ENCODE results near the gene CHMP1B. TPM values are rescaled to one million over a fixed set of nuclear protein-coding genes. Genes with fewer than 3 reads are reported as not detected.
A peak's percentile ranks its signal among the peaks of the same experiment; 100 is the strongest.

The CHMP1B gene
- total RNA-seq, 2 experiments from 2014 or later = 20.4 to 20.9 TPM

DNA sequence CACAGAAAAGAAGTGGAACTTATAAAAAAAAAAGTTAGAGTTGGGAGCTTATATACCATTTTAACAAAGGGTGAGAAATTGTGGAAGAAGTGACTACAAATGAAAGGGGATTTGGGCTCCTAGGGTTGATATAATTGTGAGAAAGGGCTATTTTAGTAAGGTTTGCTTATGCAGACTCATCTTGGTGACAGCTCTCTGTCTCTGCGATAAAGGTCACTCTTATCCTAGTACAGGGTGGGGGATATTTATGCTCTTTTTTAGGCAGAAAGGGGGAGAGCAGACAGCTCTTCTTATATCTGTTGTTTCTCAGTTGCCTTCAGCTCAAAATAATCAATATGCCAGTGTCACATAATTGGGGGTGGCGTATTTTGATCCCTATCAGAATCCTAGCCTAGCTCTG is 31.3 kb upstream of the CHMP1B start:
- Mint-ChIP-seq H3K9me3 (ENCODE audit: low read depth) (peaks cover 4% of the 10 kb centered on the region), H3K36me3 (ENCODE audit: low read depth) (no peaks in the 10 kb centered on the region), H3K27me3 (no peaks in the 10 kb centered on the region), H3K27ac (no peak overlapping the region), H3K4me3 (no peak overlapping the region), H3K4me1 (no peaks in the 10 kb centered on the region)
- ATAC-seq (no peak), DNase-seq (no peak)
- ChIA-PET CTCF (interaction anchor here (0.5 kb wide), 1 partner anchor 1455 kb away, joined by 3 read pairs; no protein-coding TSS in a partner anchor), POLR2A (no interaction called here)
- intact Hi-C loops (cut with DNase I, micrococcal nuclease) = no loop called here

- no peaks in the 10 kb centered on the region for H3K36me3 Mint-ChIP-seq (ENCODE audit: low read depth)
- POLR2A ChIA-PET = no interaction called here
- DNase-seq (no peak), ATAC-seq (no peak)
- no peak overlapping the region for H3K27ac Mint-ChIP-seq
- peaks cover 4% of the 10 kb centered on the region for H3K9me3 Mint-ChIP-seq (ENCODE audit: low read depth)
- intact Hi-C loops (cut with DNase I, micrococcal nuclease) = no loop called here
- H3K4me3 Mint-ChIP-seq = no peak overlapping the region
- CTCF ChIA-PET = no interaction called here
- no peaks in the 10 kb centered on the region for H3K27me3 Mint-ChIP-seq
- no peaks in the 10 kb centered on the region for H3K4me1 Mint-ChIP-seq
Observed at GRCh38 chr18:11820697-11821096, 30.5 kb upstream of the CHMP1B start.

DNA sequence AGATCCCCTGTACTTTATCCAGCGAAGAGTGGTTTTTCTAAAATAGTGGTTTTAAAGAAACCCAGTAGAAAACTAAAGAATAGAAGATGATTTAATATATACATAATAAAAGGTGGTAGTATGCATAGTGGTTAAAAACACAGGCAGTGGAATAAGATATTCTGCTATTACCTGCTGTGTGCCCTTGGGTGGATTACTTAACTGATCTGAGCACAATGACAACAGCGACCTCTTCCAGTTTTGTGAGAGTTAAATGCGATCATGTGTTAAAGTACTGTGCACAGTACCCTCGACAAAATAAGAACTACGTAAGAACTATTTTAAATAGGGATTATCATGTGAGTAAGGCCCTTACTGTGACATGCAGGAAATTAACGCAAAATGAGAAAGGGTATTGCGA is 30.0 kb upstream of the CHMP1B start:
- Mint-ChIP-seq H3K4me3 (no peak overlapping the region), H3K4me1 (no peaks in the 10 kb centered on the region), H3K36me3 (ENCODE audit: low read depth) (no peaks in the 10 kb centered on the region), H3K9me3 (ENCODE audit: low read depth) (peaks cover 4% of the 10 kb centered on the region), H3K27ac (no peak overlapping the region), H3K27me3 (no peaks in the 10 kb centered on the region)
- DNase-seq (no peak), ATAC-seq (no peak)
- ChIA-PET CTCF (no interaction called here), POLR2A (no interaction called here)
- intact Hi-C loops (cut with DNase I, micrococcal nuclease) = no loop called here

DNA sequence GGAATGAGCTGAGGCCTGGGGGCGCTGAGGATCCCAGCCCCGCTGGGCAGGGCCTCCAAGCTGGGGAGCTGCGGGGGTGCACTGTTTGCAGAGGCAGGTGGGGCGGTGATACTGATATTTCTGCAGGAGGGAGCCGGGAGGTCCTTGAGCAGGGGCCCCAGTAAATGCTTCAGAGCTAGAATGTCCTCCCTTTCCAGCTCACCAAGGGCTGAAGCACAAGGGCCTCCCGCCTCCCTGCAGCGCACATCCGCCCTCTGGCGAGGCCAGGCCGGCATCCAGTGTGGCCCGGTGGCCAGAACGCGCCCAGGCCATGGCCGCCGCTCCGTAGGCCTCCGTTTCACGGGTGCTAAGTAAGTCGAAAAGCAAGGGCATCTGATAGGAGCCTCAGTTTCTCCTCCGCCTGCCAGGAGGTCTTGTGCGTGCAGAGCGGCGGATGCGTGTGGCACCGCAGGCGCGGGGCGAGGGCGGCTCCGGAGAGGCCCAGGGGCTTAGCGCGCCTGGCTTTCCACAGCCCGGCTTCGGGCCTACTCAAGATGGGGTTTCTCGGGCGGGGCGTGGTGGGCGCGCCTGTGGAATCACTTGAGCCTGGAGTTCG is 29.5 kb upstream of the CHMP1B start:
- Mint-ChIP-seq H3K9me3 (ENCODE audit: low read depth) (peaks cover 4% of the 10 kb centered on the region), H3K4me1 (no peaks in the 10 kb centered on the region), H3K27ac (no peak overlapping the region), H3K4me3 (no peak overlapping the region), H3K27me3 (peaks cover 3% of the 10 kb centered on the region), H3K36me3 (ENCODE audit: low read depth) (no peaks in the 10 kb centered on the region)
- CTCF ChIA-PET = no interaction called here
- intact Hi-C loops (cut with DNase I, micrococcal nuclease) = no loop called here
- POLR2A ChIA-PET = no interaction called here
- DNase-seq (no peak), ATAC-seq (no peak)

- Mint-ChIP-seq H3K4me3 (no peak overlapping the region), H3K27me3 (peaks cover 3% of the 10 kb centered on the region), H3K9me3 (ENCODE audit: low read depth) (peaks cover 4% of the 10 kb centered on the region), H3K36me3 (ENCODE audit: low read depth) (no peaks in the 10 kb centered on the region), H3K4me1 (peaks cover 2% of the 10 kb centered on the region), H3K27ac (no peak overlapping the region)
- DNase-seq (no peak), ATAC-seq (no peak)
- CTCF ChIA-PET = no interaction called here
- POLR2A ChIA-PET = no interaction called here
- intact Hi-C loops (cut with DNase I, micrococcal nuclease) = no loop called here
Observed at GRCh38 chr18:11823545-11823944, 27.7 kb upstream of the CHMP1B start.

GRCh38 chr18:11826836-11827235 is 24.4 kb upstream of the CHMP1B start:
- H3K9me3 Mint-ChIP-seq (ENCODE audit: low read depth) = no peaks in the 10 kb centered on the region
- DNase-seq (no peak), ATAC-seq (no peak)
- intact Hi-C loops (cut with DNase I, micrococcal nuclease) = no loop called here
- CTCF ChIA-PET = no interaction called here
- H3K4me1 Mint-ChIP-seq = peaks cover 6% of the 10 kb centered on the region
- POLR2A ChIA-PET = no interaction called here
- peaks cover 3% of the 10 kb centered on the region for H3K27me3 Mint-ChIP-seq
- no peaks in the 10 kb centered on the region for H3K36me3 Mint-ChIP-seq (ENCODE audit: low read depth)
- no peak overlapping the region for H3K4me3 Mint-ChIP-seq
- no peak overlapping the region for H3K27ac Mint-ChIP-seq

DNA sequence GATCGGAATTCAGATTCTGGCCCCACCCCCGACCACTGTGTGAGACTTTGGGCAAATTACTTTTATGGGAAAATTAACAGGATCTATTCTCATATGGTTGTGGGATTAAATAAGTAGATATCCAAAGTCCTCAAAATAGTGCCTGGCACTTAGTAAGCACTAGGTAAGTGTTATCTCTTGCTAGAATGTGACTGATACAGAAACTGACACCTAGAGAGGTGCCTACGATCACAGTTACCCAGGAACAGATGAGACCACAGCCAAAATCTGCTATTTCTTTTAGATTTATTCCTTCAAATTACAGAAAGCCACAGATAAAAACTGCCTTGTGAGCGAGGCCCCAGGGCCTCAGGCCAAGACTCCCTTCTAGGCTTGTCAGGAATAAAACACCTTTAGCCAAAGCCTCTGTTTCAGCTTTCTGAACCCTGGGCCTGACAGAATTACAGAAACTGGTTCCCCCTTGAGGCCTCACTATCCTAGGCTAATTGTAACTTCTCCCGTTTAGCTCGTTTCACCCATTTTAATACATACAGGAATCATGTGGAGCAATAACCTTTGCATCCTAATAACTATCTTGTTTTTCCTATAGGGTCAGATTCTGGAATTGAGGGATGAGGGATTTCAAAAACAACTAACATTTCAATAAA is 22.3 kb upstream of the CHMP1B start:
- ATAC-seq (peak; percentile 69), DNase-seq (no peak)
- peaks cover 3% of the 10 kb centered on the region for H3K27me3 Mint-ChIP-seq
- intact Hi-C loops (cut with DNase I, micrococcal nuclease) = no loop called here
- H3K27ac Mint-ChIP-seq = no peak overlapping the region
- H3K4me1 Mint-ChIP-seq = peaks cover 6% of the 10 kb centered on the region
- H3K4me3 Mint-ChIP-seq = no peak overlapping the region
- H3K36me3 Mint-ChIP-seq (ENCODE audit: low read depth) = no peaks in the 10 kb centered on the region
- no peaks in the 10 kb centered on the region for H3K9me3 Mint-ChIP-seq (ENCODE audit: low read depth)
- ChIA-PET POLR2A (no interaction called here), CTCF (interaction anchor here (0.6 kb wide), 1 partner anchor 32 kb away, joined by 3 read pairs; no protein-coding TSS in a partner anchor)

- no peaks in the 10 kb centered on the region for H3K9me3 Mint-ChIP-seq (ENCODE audit: low read depth)
- ChIA-PET POLR2A (no interaction called here), CTCF (no interaction called here)
- H3K4me3 Mint-ChIP-seq = no peak overlapping the region
- intact Hi-C loops (cut with DNase I, micrococcal nuclease) = no loop called here
- peaks cover 6% of the 10 kb centered on the region for H3K4me1 Mint-ChIP-seq
- no peak overlapping the region for H3K27ac Mint-ChIP-seq
- peaks cover 3% of the 10 kb centered on the region for H3K27me3 Mint-ChIP-seq
- H3K36me3 Mint-ChIP-seq (ENCODE audit: low read depth) = no peaks in the 10 kb centered on the region
- no peak for ATAC-seq
- no peak for DNase-seq
Observed at GRCh38 chr18:11830585-11830984, 20.6 kb upstream of the CHMP1B start.

GRCh38 chr18:11831921-11832320 is 19.3 kb upstream of the CHMP1B start:
- Mint-ChIP-seq H3K27ac (no peak overlapping the region), H3K36me3 (ENCODE audit: low read depth) (no peaks in the 10 kb centered on the region), H3K9me3 (ENCODE audit: low read depth) (no peaks in the 10 kb centered on the region), H3K4me1 (peaks cover 6% of the 10 kb centered on the region), H3K27me3 (no peaks in the 10 kb centered on the region), H3K4me3 (no peak overlapping the region)
- ChIA-PET POLR2A (interaction anchor here (0.7 kb wide), 1 partner anchor 18 kb away, joined by 3 read pairs; no protein-coding TSS in a partner anchor), CTCF (interaction anchor here (1.1 kb wide), 1 partner anchor 16 kb away, joined by 3 read pairs; no protein-coding TSS in a partner anchor)
- DNase-seq (no peak), ATAC-seq (no peak)
- intact Hi-C loops (cut with DNase I, micrococcal nuclease) = no loop called here

DNA sequence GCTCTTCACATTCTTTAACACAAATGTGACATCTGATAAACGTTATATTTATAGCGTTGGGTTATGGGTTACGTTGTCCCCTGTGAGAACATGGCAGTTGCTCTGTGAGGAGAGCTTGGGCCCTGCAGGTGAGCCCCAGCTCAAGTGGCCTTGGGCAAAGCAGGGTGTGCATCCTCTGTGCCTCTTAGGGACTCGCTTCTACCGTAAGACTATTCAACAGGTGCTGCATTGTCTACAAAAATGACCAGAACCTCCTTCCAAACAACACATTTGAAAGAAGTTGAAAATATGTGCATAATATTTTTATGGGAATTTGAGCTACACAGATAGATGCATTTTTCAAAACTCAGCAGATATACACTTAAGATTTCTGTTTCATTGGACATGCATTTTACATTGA is 16.4 kb upstream of the CHMP1B start:
- H3K4me1 Mint-ChIP-seq = no peaks in the 10 kb centered on the region
- no peaks in the 10 kb centered on the region for H3K27me3 Mint-ChIP-seq
- DNase-seq (no peak), ATAC-seq (no peak)
- H3K4me3 Mint-ChIP-seq = no peak overlapping the region
- intact Hi-C loops (cut with DNase I, micrococcal nuclease) = no loop called here
- no peak overlapping the region for H3K27ac Mint-ChIP-seq
- no peaks in the 10 kb centered on the region for H3K9me3 Mint-ChIP-seq (ENCODE audit: low read depth)
- ChIA-PET POLR2A (no interaction called here), CTCF (interaction anchor here (2.0 kb wide), 1 partner anchor 14 kb away, joined by 8 read pairs; no protein-coding TSS in a partner anchor)
- no peaks in the 10 kb centered on the region for H3K36me3 Mint-ChIP-seq (ENCODE audit: low read depth)

DNA sequence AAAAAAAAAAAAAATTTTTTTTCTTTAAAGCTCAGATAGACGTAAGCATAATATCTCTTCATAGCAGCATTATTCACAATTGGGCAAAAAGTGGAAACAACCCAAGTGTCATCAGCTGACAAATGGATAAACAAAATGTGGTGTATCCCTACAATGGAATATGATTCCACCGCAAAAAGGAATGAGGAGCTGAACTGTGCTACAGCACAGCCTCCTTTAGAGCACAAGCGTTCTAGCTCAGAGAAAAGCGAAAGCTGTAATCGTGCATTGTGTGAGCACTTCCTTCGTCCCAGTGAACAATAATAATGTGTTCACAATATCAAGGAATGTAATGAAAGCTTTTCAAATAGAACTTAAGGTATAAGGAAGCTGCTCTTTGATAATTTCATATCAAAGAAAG is 11.7 kb upstream of the CHMP1B start:
- H3K27ac Mint-ChIP-seq = no peak overlapping the region
- ChIA-PET POLR2A (no interaction called here), CTCF (no interaction called here)
- H3K4me3 Mint-ChIP-seq = no peak overlapping the region
- ATAC-seq (no peak), DNase-seq (no peak)
- no peaks in the 10 kb centered on the region for H3K27me3 Mint-ChIP-seq
- no peaks in the 10 kb centered on the region for H3K9me3 Mint-ChIP-seq (ENCODE audit: low read depth)
- no peaks in the 10 kb centered on the region for H3K4me1 Mint-ChIP-seq
- intact Hi-C loops (cut with DNase I, micrococcal nuclease) = no loop called here
- H3K36me3 Mint-ChIP-seq (ENCODE audit: low read depth) = no peaks in the 10 kb centered on the region

DNA sequence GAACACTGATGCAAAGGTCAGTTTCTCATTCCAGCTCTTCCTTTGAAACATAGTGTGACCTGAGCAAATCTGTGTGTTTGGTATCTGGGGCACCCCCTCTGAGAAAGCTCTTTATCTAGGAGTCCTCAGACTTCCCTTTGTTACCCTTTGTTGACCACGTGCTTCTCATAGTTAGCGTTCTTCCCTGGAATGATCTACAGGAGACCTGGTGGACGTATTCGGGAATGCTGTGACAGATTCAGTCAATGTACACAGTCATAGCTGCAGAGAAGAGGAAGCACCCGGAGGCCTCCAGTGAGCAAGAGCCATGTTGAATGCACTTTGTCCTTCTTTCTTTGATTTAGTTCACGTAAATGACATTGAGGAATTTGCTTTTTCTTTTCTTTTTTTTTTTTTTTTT is 10.7 kb upstream of the CHMP1B start:
- intact Hi-C loops (cut with DNase I, micrococcal nuclease) = no loop called here
- ATAC-seq (no peak), DNase-seq (no peak)
- H3K4me1 Mint-ChIP-seq = no peaks in the 10 kb centered on the region
- no peaks in the 10 kb centered on the region for H3K27me3 Mint-ChIP-seq
- H3K4me3 Mint-ChIP-seq = no peak overlapping the region
- CTCF ChIA-PET = no interaction called here
- POLR2A ChIA-PET = no interaction called here
- no peaks in the 10 kb centered on the region for H3K36me3 Mint-ChIP-seq (ENCODE audit: low read depth)
- no peak overlapping the region for H3K27ac Mint-ChIP-seq
- H3K9me3 Mint-ChIP-seq (ENCODE audit: low read depth) = no peaks in the 10 kb centered on the region

Data from activated CD4-positive, alpha-beta T cell treated with anti-CD3 and anti-CD28 coated beads for 36 hours (primary cell).